Bronchial epithelial cell (primary cell): ENCODE results near the gene NTM. TPM values are rescaled to one million over a fixed set of nuclear protein-coding genes. Genes with fewer than 3 reads are reported as not detected.
"Not testable (repeated sequence)": the region's sequence is repeated elsewhere in the genome, so short reads cannot be mapped to it uniquely, and the experiment has no call there.

Source experiments
- DNase-seq: peaks from one replicate; pipeline ENCODE4 v3.0.0-alpha.2; 2010; ENCODE audit warnings: low read depth
- FAIRE-seq: peaks from 2 replicates; lab custom pipeline; 2011; peaks lifted over from hg19 to GRCh38; lab: Jason Lieb, UNC
- H3K27me3 ChIP-seq: 2 replicates; pipeline ENCODE4 v1.5.1; 2011; ENCODE audit warnings: low read length; ENCODE audit not compliant: control insufficient read depth, insufficient read depth
- H3K36me3 ChIP-seq: 2 replicates; pipeline ENCODE4 v1.5.1; 2011; ENCODE audit warnings: low read length; ENCODE audit not compliant: control insufficient read depth, insufficient read depth
- H3K4me3 ChIP-seq: 2 replicates; pipeline ENCODE4 v1.5.1; 2011; ENCODE audit warnings: mild to moderate bottlenecking, low read depth, low read length, control low read depth
- CTCF ChIP-seq: IDR thresholded peaks from 2 replicates; pipeline ENCODE4 v1.5.1; 2011; ENCODE audit warnings: mild to moderate bottlenecking, moderate library complexity, low read length, control low read depth, inconsistent platforms; ENCODE audit not compliant: insufficient read depth, severe bottlenecking
- total RNA-seq: library from RNA; depleted of rRNA; stranded (reverse); fragments of >200 nt; gene quantifications from 2 replicates; pipeline ENCODE4 v1.2.1, GENCODE V29; 2014

Gene NTM
- total RNA-seq, 1 donor from 2014 or later, result 4.2 TPM

GRCh38 chr11:132315696-132316095, 945.3 kb downstream of the NTM start:
- no peak for TF ChIP-seq CTCF
- no peaks in the 10 kb centered on the region for H3K36me3 ChIP-seq
- no peak overlapping the region for H3K4me3 ChIP-seq
- no peaks in the 10 kb centered on the region for H3K27me3 ChIP-seq
- DNase-seq, result no peak
- FAIRE-seq, result no peak

GRCh38 chr11:132318421-132319157, 948.2 kb downstream of the NTM start:
- no peaks in the 10 kb centered on the region for H3K27me3 ChIP-seq
- H3K4me3 ChIP-seq, result no peak overlapping the region
- FAIRE-seq, result no peak
- DNase-seq, result peak; percentile 76
- TF ChIP-seq CTCF, result no peak
- H3K36me3 ChIP-seq, result no peaks in the 10 kb centered on the region

- not testable (repeated sequence) for H3K36me3 ChIP-seq, DNase-seq, H3K4me3 ChIP-seq, FAIRE-seq, H3K27me3 ChIP-seq
Measured at GRCh38 chr11:132319419-132319818, 949.0 kb downstream of the NTM start.

- no peak for TF ChIP-seq CTCF
- DNase-seq, result no peak
- FAIRE-seq, result no peak
- Histone ChIP-seq H3K4me3 (no peak overlapping the region), H3K27me3 (no peaks in the 10 kb centered on the region), H3K36me3 (no peaks in the 10 kb centered on the region)
Measured at GRCh38 chr11:132330515-132330914, 960.1 kb downstream of the NTM start.

GRCh38 chr11:132332521-132332920, 962.1 kb downstream of the NTM start:
- Histone ChIP-seq H3K36me3 (no peaks in the 10 kb centered on the region), H3K27me3 (no peaks in the 10 kb centered on the region), H3K4me3 (no peak overlapping the region)
- no peak for DNase-seq
- no peak for TF ChIP-seq CTCF
- no peak for FAIRE-seq

GRCh38 chr11:132334769-132335280, 964.4 kb downstream of the NTM start:
- TF ChIP-seq CTCF, result no peak
- no peak overlapping the region for H3K4me3 ChIP-seq
- no peaks in the 10 kb centered on the region for H3K27me3 ChIP-seq
- H3K36me3 ChIP-seq, result no peaks in the 10 kb centered on the region
- DNase-seq (no peak), FAIRE-seq (no peak)
